D721Med (cell line): ENCODE data around the gene AAMP.

ENCODE experiments used
- DNase-seq: peaks from one replicate; pipeline ENCODE4 v3.0.0; 2011; ENCODE audit warnings: low spot score; ENCODE audit not compliant: insufficient read length
- FAIRE-seq: peaks from 2 replicates; lab custom pipeline; 2011; peaks lifted over from hg19 to GRCh38; lab: Jason Lieb, UNC
- CTCF ChIP-seq: IDR thresholded peaks from 2 replicates; pipeline ENCODE4 v1.5.1; 2012; ENCODE audit warnings: mild to moderate bottlenecking, control low read depth; ENCODE audit not compliant: insufficient read depth; ENCODE audit errors: missing control alignments

AAMP gene

GRCh38 chr2:218235017-218235416, 34.9 kb downstream of the AAMP start:
- DNase-seq (no peak), FAIRE-seq (no peak)
- TF ChIP-seq CTCF, result no peak

GRCh38 chr2:218234521-218234920, 35.4 kb downstream of the AAMP start:
- TF ChIP-seq CTCF, result no peak
- FAIRE-seq (no peak), DNase-seq (no peak)

- no peak for FAIRE-seq
Observed at GRCh38 chr2:218233543-218233942, 36.4 kb downstream of the AAMP start.

GRCh38 chr2:218230882-218231281, 39.1 kb downstream of the AAMP start:
- FAIRE-seq (no peak), DNase-seq (no peak)
- no peak for TF ChIP-seq CTCF

More at GRCh38 chr2:218233543-218233942, 36.4 kb downstream of the AAMP start:
- DNase-seq, result no peak
- no peak for TF ChIP-seq CTCF

- FAIRE-seq (no peak), DNase-seq (no peak)
- TF ChIP-seq CTCF, result no peak
Observed at GRCh38 chr2:218229851-218230250, 40.1 kb downstream of the AAMP start.

GRCh38 chr2:218229239-218229638, 40.7 kb downstream of the AAMP start:
- no peak for TF ChIP-seq CTCF
- DNase-seq (no peak), FAIRE-seq (no peak)

- no peak for TF ChIP-seq CTCF
- DNase-seq (no peak), FAIRE-seq (no peak)
Observed at GRCh38 chr2:218228366-218229090, 41.4 kb downstream of the AAMP start.
